Endothelial cell of umbilical vein (primary cell): ENCODE results near the gene AKAP1. TPM values are rescaled to one million over a fixed set of nuclear protein-coding genes. Genes with fewer than 3 reads are reported as not detected.

Experiments
- BruUV-seq: library from RNA; stranded (reverse); fragments of 400-500 nt; replicated peaks from 2 replicates; lab custom pipeline; 2021; lab: Mats Ljungman, UMichigan
- CTCF ChIA-PET: fragments of 300-600, 350-600 bp; sonication (Branson Sonifier 250); formaldehyde crosslinking; loops from one replicate; lab custom pipeline; 2021; ENCODE audit warnings: antibody characterized with exemption, inconsistent platforms; lab: Charles Lee
- POLR2A ChIA-PET: fragments of 300-600, 350-600 bp; sonication (Branson Sonifier 250); formaldehyde crosslinking; loops from one replicate; lab custom pipeline; 2021; ENCODE audit warnings: antibody characterized with exemption, inconsistent platforms; lab: Charles Lee
- DNase-seq: peaks from one replicate; pipeline ENCODE4 v3.0.0-alpha.2; 2011; ENCODE audit warnings: low read depth, low spot score
- FAIRE-seq: peaks from 2 replicates; lab custom pipeline; 2011; peaks lifted over from hg19 to GRCh38; lab: Jason Lieb, UNC
- H2AFZ ChIP-seq: 2 replicates; pipeline ENCODE4 v1.6.0; 2012; ENCODE audit warnings: low read depth, low read length, control low read depth, inconsistent platforms
- H3K27ac ChIP-seq: 2 replicates; pipeline ENCODE4 v1.5.1; 2011; ENCODE audit warnings: low read depth, mild to moderate bottlenecking, control low read depth, low read length, moderate library complexity; ENCODE audit not compliant: insufficient read depth
- H3K27me3 ChIP-seq, 2 experiments: 2 replicates each; pipeline versions ENCODE4 v1.6.0 to v1.6.1; 2011; ENCODE audit warnings: low read length in 2 of 2, mixed read lengths in 1 of 2; ENCODE audit not compliant: control insufficient read depth in 2 of 2, insufficient read depth in 2 of 2
- H3K36me3 ChIP-seq, 2 experiments: 2 replicates in 1 of 2; 3 replicates in 1 of 2; pipeline ENCODE4 v1.5.1; 2011; ENCODE audit warnings: low read length in 2 of 2, mild to moderate bottlenecking in 1 of 2, moderate library complexity in 1 of 2; ENCODE audit not compliant: control insufficient read depth in 2 of 2, insufficient read depth in 2 of 2; ENCODE audit errors: extremely low read depth in 1 of 2
- H3K4me1 ChIP-seq: 3 replicates; pipeline ENCODE4 v1.5.1; 2011; ENCODE audit warnings: mild to moderate bottlenecking, low read length; ENCODE audit not compliant: control insufficient read depth, insufficient read depth; ENCODE audit errors: extremely low read depth
- H3K4me2 ChIP-seq: 2 replicates; pipeline ENCODE4 v1.6.1; 2011; ENCODE audit warnings: low read length, control low read depth, mixed read lengths; ENCODE audit not compliant: insufficient read depth
- H3K4me3 ChIP-seq, 3 experiments: fragments of 200-600 bp in 1 of 3; sonication (generic), shearing (Covaris generic) in 1 of 3; replicated peaks in 1 of 3; 2 replicates each; pipeline ENCODE4 v1.5.1; 2011 to 2016; ENCODE audit warnings: control low read depth in 3 of 3, low read length in 3 of 3, mild to moderate bottlenecking in 2 of 3, inconsistent platforms in 1 of 3, low read depth in 1 of 3, moderate library complexity in 1 of 3; ENCODE audit not compliant: insufficient read depth in 1 of 3
- H3K79me2 ChIP-seq: 2 replicates; pipeline ENCODE4 v1.6.0; 2012; ENCODE audit warnings: low read length, inconsistent platforms; ENCODE audit not compliant: control insufficient read depth, insufficient read depth
- H3K9ac ChIP-seq: replicated peaks from 2 replicates; pipeline ENCODE3; 2011; ENCODE audit warnings: low read length, control low read depth; ENCODE audit not compliant: insufficient read depth; ENCODE audit errors: extremely low read depth
- H3K9me1 ChIP-seq: replicated peaks from 3 replicates; pipeline ENCODE4 v1.6.0; 2011; ENCODE audit warnings: mild to moderate bottlenecking, low read length; ENCODE audit not compliant: control insufficient read depth, insufficient read depth; ENCODE audit errors: extremely low read depth
- H3K9me3 ChIP-seq: replicated peaks from 2 replicates; pipeline ENCODE4 v1.5.1; 2012; ENCODE audit warnings: low read length, inconsistent platforms; ENCODE audit not compliant: control insufficient read depth, insufficient read depth
- H4K20me1 ChIP-seq: replicated peaks from 2 replicates; pipeline ENCODE3; 2011; ENCODE audit warnings: mild to moderate bottlenecking, low read length; ENCODE audit not compliant: control insufficient read depth, insufficient read depth; ENCODE audit errors: extremely low read depth
- CTCF ChIP-seq, 2 donors: IDR thresholded peaks; 1 replicate in 1 of 2; 2 replicates in 1 of 2; pipeline ENCODE4 v1.5.1; 2011; ENCODE audit warnings: low read length in 2 of 2, mild to moderate bottlenecking in 2 of 2, moderate library complexity in 2 of 2, control low read depth in 1 of 2, inconsistent platforms in 1 of 2, low read depth in 1 of 2; ENCODE audit not compliant: insufficient read depth in 1 of 2; ENCODE audit errors: extremely low read depth in 1 of 2
- EZH2 ChIP-seq: IDR thresholded peaks from 2 replicates; pipeline ENCODE4 v1.6.1; 2012; ENCODE audit warnings: borderline replicate concordance, low read depth, mild to moderate bottlenecking, moderate library complexity, low read length, inconsistent platforms; ENCODE audit not compliant: severe bottlenecking
- FOS ChIP-seq: IDR thresholded peaks from 2 replicates; pipeline ENCODE4 v1.6.1; 2011; ENCODE audit warnings: mild to moderate bottlenecking, low read length, moderate library complexity, borderline replicate concordance; ENCODE audit not compliant: insufficient read depth
- GATA2 ChIP-seq: IDR thresholded peaks from 2 replicates; pipeline ENCODE4 v1.7.0; 2011; ENCODE audit warnings: low read depth, mild to moderate bottlenecking, moderate library complexity, mixed read lengths, low read length; ENCODE audit not compliant: insufficient read length, insufficient read depth
- JUN ChIP-seq: IDR thresholded peaks from 2 replicates; pipeline ENCODE4 v1.6.1; 2011; ENCODE audit warnings: borderline replicate concordance, low read depth; ENCODE audit not compliant: insufficient read length, insufficient read depth
- MAX ChIP-seq: IDR thresholded peaks from 2 replicates; pipeline ENCODE4 v1.6.1; 2011; ENCODE audit not compliant: insufficient read depth, insufficient read length
- MYC ChIP-seq: IDR thresholded peaks from one replicate; pipeline ENCODE4 v1.6.1; 2011; ENCODE audit warnings: mild to moderate bottlenecking, low read depth, low read length
- POLR2A ChIP-seq: IDR thresholded peaks from 2 replicates; pipeline ENCODE4 v1.6.1; 2012; ENCODE audit warnings: low read depth, mild to moderate bottlenecking, control low read depth, low read length
- POLR2AphosphoS5 ChIP-seq: IDR thresholded peaks from 2 replicates; pipeline ENCODE4 v1.6.1; 2012; ENCODE audit warnings: low read depth, mild to moderate bottlenecking, control low read depth, low read length, moderate library complexity; ENCODE audit not compliant: insufficient read depth
- dilution Hi-C: fragments of 300-500 bp; cut with MboI; formaldehyde crosslinking; loops from one replicate; pipeline ENCODE4 v1.15.0; 2019; ENCODE audit warnings: low sequenced_read_pairs; ENCODE audit not compliant: extremely low pct_ligation_motif_present
- intact Hi-C: fragments of 100-400 bp; cut with micrococcal nuclease; formaldehyde crosslinking; loops from one replicate; pipeline ENCODE4 v1.10.0; 2022
- polyA plus RNA-seq, 4 experiments: library from polyadenylated mRNA; depleted of rRNA in 3 of 4; stranded (reverse) in 3 of 4; unstranded in 1 of 4; fragments of >200 nt; gene quantifications; 2 replicates each; pipeline versions ENCODE4 v1.2.1 to v1.2.3, GENCODE V29; 2011 to 2012; ENCODE audit warnings: missing spikeins in 1 of 4
- total RNA-seq: library from RNA; stranded (reverse); gene quantifications from 2 replicates; pipeline ENCODE4 v1.2.3, GENCODE V29; 2021

Gene AKAP1
- total and polyA plus RNA-seq, 2 donors (not counting 3 experiments of a cell fraction or from before 2014, with no cell fraction given): 20.9 to 27.7 TPM

GRCh38 chr17:57158795-57159194 is 73.7 kb downstream of the AKAP1 start:
- no peaks in the 10 kb centered on the region for H3K4me1 ChIP-seq
- no TSS peak for BruUV-seq
- FAIRE-seq: no peak
- intact Hi-C loops: no loop called here
- no peak for DNase-seq
- H3K36me3 ChIP-seq: no peaks in the 10 kb centered on the region
- no peak overlapping the region for H2AFZ ChIP-seq
- dilution Hi-C loops: no loop called here
- H3K4me2 ChIP-seq: no peak overlapping the region
- H3K9me3 ChIP-seq: no peaks in the 10 kb centered on the region
- H3K4me3 ChIP-seq: no peak overlapping the region
- H3K9me1 ChIP-seq: no peaks in the 10 kb centered on the region
- H3K27ac ChIP-seq: no peak overlapping the region
- no peaks in the 10 kb centered on the region for H4K20me1 ChIP-seq
- no peak overlapping the region for H3K9ac ChIP-seq
- ChIA-PET POLR2A (no interaction called here), CTCF (no interaction called here)
- TF ChIP-seq CTCF (IDR thresholded peaks at IDR 0.05; ENCODE audit: extremely low read depth in 1 of 2, insufficient read depth in 1 of 2, low read depth in 1 of 2, low read length in 2 of 2) (no peak), GATA2 (no peak), MAX (no peak), EZH2 (no peak), MYC (no peak), FOS (no peak), JUN (no peak), POLR2AphosphoS5 (no peak), POLR2A (no peak)
- H3K27me3 ChIP-seq: peaks cover 0 to 2% of the 10 kb centered on the region in 2 experiments
- no peaks in the 10 kb centered on the region for H3K79me2 ChIP-seq
